OCI-LY1 (cell line): ENCODE data around the gene FTSJ3.

Source experiments
- CTCF ChIP-seq: fragments of 200-600 bp; sonication (generic), shearing (Covaris generic); IDR thresholded peaks from 2 replicates; pipeline ENCODE4 v1.5.1; 2017; ENCODE audit warnings: mild to moderate bottlenecking, antibody characterized with exemption, low read length, moderate library complexity, mixed read lengths
- EZH2 ChIP-seq: fragments of 200-600 bp; sonication (generic), shearing (Covaris generic); IDR thresholded peaks from 2 replicates; pipeline ENCODE4 v1.8.0; 2017; ENCODE audit warnings: borderline replicate concordance, mixed run types, mild to moderate bottlenecking, antibody characterized with exemption, low read length, moderate library complexity, mixed read lengths

DNA sequence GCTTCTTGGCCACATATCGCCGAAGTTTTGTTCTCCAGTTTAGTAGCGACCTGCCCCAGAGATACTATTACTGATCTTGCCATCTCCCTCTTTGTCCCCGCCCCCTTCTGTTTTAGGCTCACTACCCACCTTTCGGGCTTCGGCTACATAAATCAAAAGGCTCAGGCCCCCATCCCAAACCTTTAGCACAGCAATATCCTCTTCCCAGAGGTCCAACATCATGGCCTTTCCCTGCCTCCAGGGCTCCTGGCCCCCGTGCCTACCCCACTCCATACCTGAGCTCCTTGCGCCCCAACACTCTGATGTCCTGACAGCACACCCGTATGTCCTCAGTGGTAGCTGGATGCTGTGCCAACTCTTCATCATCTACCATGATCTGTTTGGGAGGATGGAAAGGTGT is 3.1 kb downstream of the FTSJ3 start:
- no peak for TF ChIP-seq CTCF
- TF ChIP-seq EZH2: no peak
